GM21825 (cell line): ENCODE measurements around the gene SMOC2.
"Not testable (repeated sequence)": the region's sequence is repeated elsewhere in the genome, so short reads cannot be mapped to it uniquely, and the experiment has no call there.

Experiments used
- ATAC-seq: cut with Tn5 transposase; IDR thresholded peaks from one replicate; pipeline ENCODE4 v1.9.1; 2021; ENCODE audit warnings: mild to moderate bottlenecking, moderate library complexity; ENCODE audit not compliant: unreplicated experiment

Gene SMOC2

DNA sequence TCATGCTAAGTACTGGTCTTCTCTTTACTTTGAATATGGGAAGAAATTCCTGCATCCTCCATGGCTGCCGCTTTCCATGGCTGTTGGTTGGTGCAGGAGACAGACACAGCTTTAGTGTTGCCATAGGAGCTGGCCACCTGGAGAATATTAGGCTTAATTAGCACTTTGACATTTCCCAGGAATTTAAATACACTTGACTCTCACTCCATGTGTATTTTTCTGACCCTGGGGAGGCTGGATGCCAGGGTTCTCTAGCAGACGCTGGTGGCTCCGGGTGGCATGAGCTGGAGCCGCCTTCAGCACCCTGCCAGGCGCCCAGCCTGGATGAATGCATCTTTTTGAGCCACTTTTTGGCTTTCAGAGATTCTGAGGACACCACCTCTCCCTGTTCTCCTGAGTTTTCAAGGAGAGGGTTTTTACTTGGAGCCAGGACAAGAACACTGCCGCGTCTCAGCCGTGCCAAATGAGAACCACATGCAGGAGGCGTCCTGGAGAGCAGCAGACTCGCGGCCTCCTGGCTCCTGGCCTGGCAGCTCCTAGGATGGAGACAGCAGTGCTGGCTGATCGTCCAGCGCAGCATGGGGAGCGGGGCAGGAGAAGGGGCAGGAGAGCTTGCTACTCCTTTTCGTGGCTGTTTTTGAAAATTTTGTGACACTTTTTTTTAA is 258.8 kb downstream of the SMOC2 start:
- no peak for ATAC-seq

GRCh38 chr6:168700880-168701279 is 259.9 kb downstream of the SMOC2 start:
- no peak for ATAC-seq

DNA sequence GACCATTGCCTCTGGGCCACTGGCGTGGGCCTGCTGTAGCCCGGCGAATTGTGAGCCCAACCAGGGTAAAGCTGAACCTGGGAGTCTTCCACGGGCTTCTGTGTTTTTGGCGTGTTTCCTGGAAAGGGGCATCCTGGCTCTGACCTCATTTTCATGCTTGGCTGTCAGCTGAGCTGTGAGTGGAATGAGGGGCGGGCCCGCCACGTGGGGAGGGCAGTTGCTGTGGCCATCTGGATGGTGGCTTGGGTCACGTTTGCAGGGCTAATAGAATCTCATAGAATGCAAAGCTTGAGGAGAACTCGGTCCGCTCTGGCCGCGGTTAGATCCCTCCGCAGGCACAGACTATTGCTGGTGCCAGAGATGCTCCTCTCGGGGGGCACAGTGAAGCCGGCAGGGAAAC is 263.0 kb downstream of the SMOC2 start:
- ATAC-seq: no peak

DNA sequence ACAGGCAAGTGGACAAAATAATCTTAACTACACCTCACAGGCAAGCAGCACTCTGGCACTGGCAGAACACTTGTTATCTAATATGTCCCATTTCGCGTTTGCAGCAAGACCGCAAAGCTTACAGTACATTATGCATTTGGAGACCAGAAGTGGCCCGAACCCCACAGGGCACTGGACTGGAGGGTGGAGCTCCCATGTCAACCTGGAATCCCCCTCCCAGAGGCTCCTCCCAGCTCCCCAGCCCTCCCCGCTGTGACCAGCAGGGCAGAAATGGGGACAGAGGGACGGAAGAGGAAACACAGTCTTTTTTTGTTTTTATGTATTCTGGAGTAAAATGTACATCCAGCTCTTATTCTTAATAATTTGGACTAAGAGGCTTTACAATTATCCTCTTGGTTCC is 263.7 kb downstream of the SMOC2 start:
- no peak for ATAC-seq

- not testable (repeated sequence) for ATAC-seq
Observed at GRCh38 chr6:168705271-168705670, 264.3 kb downstream of the SMOC2 start.

DNA sequence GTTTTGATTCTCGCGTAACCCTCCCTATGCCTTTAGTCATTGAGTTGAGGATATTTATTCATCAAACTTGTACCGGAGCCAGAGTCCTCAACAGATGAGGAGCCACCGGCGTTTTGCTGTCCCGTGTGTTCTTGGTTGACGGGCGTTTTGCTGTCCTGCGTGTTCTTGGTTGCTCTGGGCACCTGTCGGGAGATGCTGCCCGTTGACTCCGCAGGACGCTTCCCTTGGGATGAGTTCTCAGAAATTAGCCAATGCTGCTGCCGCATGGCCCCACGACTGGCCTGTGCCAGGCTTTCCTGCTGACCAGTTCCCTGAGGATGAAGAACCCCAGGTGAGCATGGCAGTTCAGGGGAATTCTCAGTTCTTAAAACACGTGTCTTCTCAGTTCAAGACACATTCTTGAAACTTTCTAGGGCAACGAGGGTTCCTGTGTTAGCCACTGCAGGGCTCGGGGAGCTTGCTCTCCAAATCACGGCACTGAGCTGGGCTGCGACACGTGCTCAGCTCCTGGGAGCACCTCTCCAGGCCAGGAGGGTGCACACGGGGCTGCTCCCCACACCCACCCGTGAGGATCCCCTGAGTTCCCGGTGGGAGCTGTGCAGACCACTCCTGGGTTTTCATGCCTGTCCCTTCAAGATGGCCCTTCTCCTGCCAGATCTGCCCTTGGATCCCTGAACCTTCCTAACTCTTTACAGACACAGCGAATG is 265.6 kb downstream of the SMOC2 start:
- no peak for ATAC-seq

DNA sequence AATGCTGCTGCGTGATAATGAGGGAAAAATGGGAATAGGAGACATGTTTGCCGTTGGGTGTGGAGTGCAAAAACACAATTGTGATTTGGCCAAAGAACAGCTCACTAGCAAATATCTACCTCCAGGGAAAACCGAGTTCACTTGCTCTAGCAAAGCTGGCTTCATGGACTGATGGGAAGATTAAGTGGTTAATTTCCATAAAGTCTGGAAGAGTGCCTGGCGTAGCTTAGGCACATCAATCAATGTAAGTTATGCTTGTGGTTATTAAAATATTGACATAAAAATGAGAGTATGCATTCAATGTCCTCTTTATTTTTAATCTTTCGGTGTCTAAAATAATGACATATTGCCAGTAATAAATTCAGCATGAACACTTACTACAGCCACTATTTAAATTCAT is 267.5 kb downstream of the SMOC2 start:
- no peak for ATAC-seq

DNA sequence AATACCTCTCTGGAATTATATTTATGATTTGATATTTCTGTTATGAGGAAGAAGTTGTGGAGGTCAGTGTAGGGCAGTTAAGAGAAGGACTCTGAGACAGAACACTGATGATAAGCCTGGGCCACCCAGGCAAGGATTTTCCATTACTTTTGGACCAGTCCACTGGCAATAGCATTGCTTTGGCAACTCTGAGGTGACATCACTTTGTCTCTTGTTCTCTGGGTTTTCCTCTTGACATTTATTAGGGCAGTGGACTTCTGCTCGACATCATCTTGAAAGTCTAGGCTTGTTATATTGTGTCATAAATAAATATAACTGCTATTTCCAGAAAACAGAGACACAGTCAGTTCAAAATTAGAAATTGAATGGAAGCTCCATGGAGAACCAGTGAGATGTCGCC is 268.0 kb downstream of the SMOC2 start:
- no peak for ATAC-seq

GRCh38 chr6:168709390-168709789 is 268.4 kb downstream of the SMOC2 start:
- no peak for ATAC-seq

- ATAC-seq: no peak
Observed at GRCh38 chr6:168709991-168710390, 269.0 kb downstream of the SMOC2 start.

GRCh38 chr6:168711049-168711640 is 270.2 kb downstream of the SMOC2 start:
- no peak for ATAC-seq

GRCh38 chr6:168711666-168712300 is 270.8 kb downstream of the SMOC2 start:
- no peak for ATAC-seq

- ATAC-seq: no peak
Observed at GRCh38 chr6:168712993-168713392, 272.0 kb downstream of the SMOC2 start.

GRCh38 chr6:168713839-168714238 is 272.9 kb downstream of the SMOC2 start:
- ATAC-seq: no peak

- no peak for ATAC-seq
Observed at GRCh38 chr6:168714547-168715260, 273.7 kb downstream of the SMOC2 start.

GRCh38 chr6:168715643-168716481 is 274.9 kb downstream of the SMOC2 start:
- no peak for ATAC-seq

DNA sequence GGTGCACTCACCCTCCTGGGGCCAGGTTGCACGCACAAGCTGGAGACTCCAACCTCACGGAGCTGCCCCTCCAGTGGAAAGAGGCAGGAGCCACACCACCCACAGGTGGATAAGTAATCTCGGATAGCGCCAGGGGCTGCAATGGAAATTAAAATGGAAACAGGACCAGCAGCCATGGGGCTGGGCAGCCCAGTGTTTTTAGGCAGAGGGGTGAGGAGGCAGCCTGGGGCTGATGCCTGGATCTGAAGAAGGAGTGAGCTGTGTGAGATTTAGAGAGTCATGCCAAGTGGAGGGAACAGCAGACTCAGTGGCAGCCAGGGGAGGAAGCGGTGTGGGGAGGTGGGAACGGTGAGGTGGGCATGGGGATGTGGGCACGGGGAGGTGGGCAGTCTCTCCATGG is 275.6 kb downstream of the SMOC2 start:
- ATAC-seq: no peak

DNA sequence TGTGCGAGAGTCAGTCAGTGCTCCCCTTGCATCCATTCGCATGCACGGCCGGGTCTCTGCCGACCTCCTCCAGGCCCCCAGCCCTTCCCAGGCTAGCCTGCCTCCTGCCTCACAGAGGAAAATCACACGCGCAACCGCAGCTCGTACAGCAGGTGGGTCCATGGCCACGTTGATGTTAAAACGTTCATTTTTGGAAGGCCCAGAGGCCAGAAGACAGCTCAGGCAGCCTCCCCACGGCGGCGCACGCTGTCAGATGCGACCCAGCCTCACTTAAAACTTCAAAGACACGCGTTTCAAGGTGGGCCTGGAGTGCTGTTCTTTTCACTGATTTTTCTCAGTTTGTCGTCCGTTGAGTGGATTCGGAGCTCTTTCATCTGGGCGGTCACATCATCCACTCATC is 276.5 kb downstream of the SMOC2 start:
- no peak for ATAC-seq
